SK-N-SH (cell line): ENCODE measurements around the gene YY1. TPM values are rescaled to one million over a fixed set of nuclear protein-coding genes. Genes with fewer than 3 reads are reported as not detected.

Source experiments
- CTCF ChIA-PET: fragments of 300-600, 350-600 bp; formaldehyde crosslinking; extraction: SDS; loops from one replicate; lab custom pipeline; 2021; lab: Yijun Ruan, JAX
- POLR2A ChIA-PET: fragments of 350-600 bp; sonication (Branson Sonifier 250); formaldehyde crosslinking; extraction: SDS; loops from one replicate; lab custom pipeline; 2020; ENCODE audit warnings: antibody characterized with exemption, inconsistent platforms; lab: Yijun Ruan, JAX
- DNase-seq: peaks from one replicate; pipeline ENCODE4 v3.0.0; 2012
- H2AFZ ChIP-seq: fragments of 200-600 bp; sonication (generic); 2 replicates; pipeline ENCODE4 v1.8.1; 2016; ENCODE audit warnings: antibody characterized with exemption, mild to moderate bottlenecking, low read depth
- H3F3A ChIP-seq: fragments of 200-600 bp; sonication (generic); replicated peaks from 2 replicates; pipeline ENCODE3; 2016; ENCODE audit warnings: antibody characterized with exemption, mild to moderate bottlenecking; ENCODE audit not compliant: insufficient read depth
- H3K27ac ChIP-seq, 2 experiments: fragments of 200-500 bp in 1 of 2; fragments of 200-600 bp in 1 of 2; sonication (Bioruptor generic) in 1 of 2; sonication (generic), shearing (Covaris generic) in 1 of 2; 2 replicates each; pipeline versions ENCODE4 v1.5.1 to v1.6.1; 2014 to 2016; ENCODE audit warnings: low read depth in 2 of 2, inconsistent platforms in 1 of 2, low read length in 1 of 2, mild to moderate bottlenecking in 1 of 2, mixed read lengths in 1 of 2
- H3K27me3 ChIP-seq: fragments of 200-600 bp; sonication (generic), shearing (Covaris generic); 2 replicates; pipeline ENCODE4 v1.6.1; 2016; ENCODE audit warnings: mixed run types; ENCODE audit not compliant: insufficient read depth
- H3K36me3 ChIP-seq, 2 experiments: fragments of 200-500 bp in 1 of 2; fragments of 200-600 bp in 1 of 2; sonication (Bioruptor generic) in 1 of 2; sonication (generic) in 1 of 2; replicated peaks in 1 of 2; 2 replicates each; pipeline versions ENCODE3 to v1.5.1; 2014 to 2016; ENCODE audit warnings: low read length in 1 of 2, mild to moderate bottlenecking in 1 of 2; ENCODE audit not compliant: insufficient read depth in 2 of 2, control insufficient read depth in 1 of 2
- H3K4me1 ChIP-seq, 2 experiments: fragments of 200-500 bp in 1 of 2; fragments of 200-600 bp in 1 of 2; sonication (Bioruptor generic) in 1 of 2; sonication (generic), shearing (Covaris generic) in 1 of 2; 2 replicates each; pipeline versions ENCODE4 v1.5.1 to v1.6.1; 2014 to 2016; ENCODE audit warnings: low read depth in 1 of 2, low read length in 1 of 2, mixed run types in 1 of 2; ENCODE audit not compliant: insufficient read depth in 2 of 2, control insufficient read depth in 1 of 2
- H3K4me2 ChIP-seq: fragments of 200-600 bp; sonication (generic), shearing (Covaris generic); 2 replicates; pipeline ENCODE4 v1.6.1; 2017; ENCODE audit warnings: mixed run types
- H3K4me3 ChIP-seq, 2 experiments: fragments of 200-500 bp in 1 of 2; fragments of 200-600 bp in 1 of 2; sonication (Bioruptor generic) in 1 of 2; sonication (generic), shearing (Covaris generic) in 1 of 2; 2 replicates each; pipeline versions ENCODE4 v1.5.1 to v1.8.1; 2014 to 2016; ENCODE audit warnings: low read depth in 2 of 2, inconsistent platforms in 1 of 2, low read length in 1 of 2, mild to moderate bottlenecking in 1 of 2, mixed read lengths in 1 of 2, moderate library complexity in 1 of 2
- H3K79me2 ChIP-seq: fragments of 200-600 bp; sonication (generic); 2 replicates; pipeline ENCODE4 v1.8.1; 2017; ENCODE audit warnings: mild to moderate bottlenecking; ENCODE audit not compliant: insufficient read depth
- H3K9ac ChIP-seq: fragments of 200-600 bp; sonication (generic); 2 replicates; pipeline ENCODE4 v1.6.1; 2017; ENCODE audit warnings: mixed run types
- H3K9me2 ChIP-seq: fragments of 200-600 bp; sonication (generic); 2 replicates; pipeline ENCODE4 v1.6.1; 2017; ENCODE audit warnings: mixed run types
- H3K9me3 ChIP-seq: fragments of 200-600 bp; sonication (generic); 2 replicates; pipeline ENCODE4 v1.6.1; 2017; ENCODE audit warnings: mixed run types, mild to moderate bottlenecking, moderate library complexity
- H4K20me1 ChIP-seq: fragments of 200-600 bp; sonication (generic); 2 replicates; pipeline ENCODE4 v1.6.1; 2017; ENCODE audit warnings: mild to moderate bottlenecking, mixed run types; ENCODE audit not compliant: insufficient read depth
- CHD2 ChIP-seq: fragments of 150-350 bp; IDR thresholded peaks from 2 replicates; pipeline ENCODE4 v1.6.1; 2018; ENCODE audit warnings: low read length; ENCODE audit not compliant: partially characterized antibody
- ELF1 ChIP-seq: IDR thresholded peaks from 2 replicates; pipeline ENCODE4 v1.4.0; 2012
- IRF3 ChIP-seq: fragments of 150-350 bp; IDR thresholded peaks from 2 replicates; pipeline ENCODE4 v1.6.1; 2016; ENCODE audit warnings: mild to moderate bottlenecking, low read depth, low read length
- MEF2A ChIP-seq: IDR thresholded peaks from 2 replicates; pipeline ENCODE4 v1.4.0; 2012; ENCODE audit warnings: low read depth, borderline replicate concordance
- NFIC ChIP-seq: IDR thresholded peaks from 2 replicates; pipeline ENCODE4 v1.4.0; 2012; ENCODE audit warnings: borderline replicate concordance
- POLR2AphosphoS5 ChIP-seq: IDR thresholded peaks from 2 replicates; pipeline ENCODE4 v1.6.1; 2012; ENCODE audit warnings: low read depth, low read length
- RCOR1 ChIP-seq: fragments of 150-350 bp; IDR thresholded peaks from 2 replicates; pipeline ENCODE4 v1.6.1; 2017; ENCODE audit warnings: antibody characterized with exemption, low read length
- TCF12 ChIP-seq: IDR thresholded peaks from 2 replicates; pipeline ENCODE4 v1.4.0; 2012
- TEAD4 ChIP-seq: IDR thresholded peaks from 2 replicates; pipeline ENCODE4 v1.4.0; 2012; ENCODE audit warnings: mild to moderate bottlenecking, borderline replicate concordance; ENCODE audit not compliant: insufficient read depth
- YY1 ChIP-seq: IDR thresholded peaks from 2 replicates; pipeline ENCODE4 v1.4.0; 2012; ENCODE audit warnings: low read depth, mild to moderate bottlenecking
- ZBTB33 ChIP-seq: IDR thresholded peaks from 2 replicates; pipeline ENCODE4 v1.4.0; 2012; ENCODE audit warnings: low read depth, borderline replicate concordance
- WGBS: methylation state at CpG from one replicate; pipeline ENCODE4 v1.1.6; 2017; ENCODE audit warnings: low lambda C conversion rate; 5-methylcytosine and 5-hydroxymethylcytosine counted together
- polyA plus RNA-seq, 3 experiments: library from polyadenylated mRNA; depleted of rRNA; stranded (reverse); fragments of >200 nt; gene quantifications; 2 replicates each; pipeline ENCODE4 v1.2.3, GENCODE V29; 2012
- TF ChIP-seq, protein P1 (sequence below): fragments of 200-600 bp; sonication (generic); IDR thresholded peaks from 2 replicates; pipeline ENCODE4 v1.6.1; 2017; ENCODE audit warnings: antibody characterized with exemption, mild to moderate bottlenecking, moderate library complexity
- TF ChIP-seq, protein P2 (sequence below): IDR thresholded peaks from 2 replicates; pipeline ENCODE4; 2012

Gene YY1
- polyA plus RNA-seq, 1 of the 3 experiments (the other 2 are of a cell fraction) = 18.1 TPM

- TF ChIP-seq, protein P1, sequence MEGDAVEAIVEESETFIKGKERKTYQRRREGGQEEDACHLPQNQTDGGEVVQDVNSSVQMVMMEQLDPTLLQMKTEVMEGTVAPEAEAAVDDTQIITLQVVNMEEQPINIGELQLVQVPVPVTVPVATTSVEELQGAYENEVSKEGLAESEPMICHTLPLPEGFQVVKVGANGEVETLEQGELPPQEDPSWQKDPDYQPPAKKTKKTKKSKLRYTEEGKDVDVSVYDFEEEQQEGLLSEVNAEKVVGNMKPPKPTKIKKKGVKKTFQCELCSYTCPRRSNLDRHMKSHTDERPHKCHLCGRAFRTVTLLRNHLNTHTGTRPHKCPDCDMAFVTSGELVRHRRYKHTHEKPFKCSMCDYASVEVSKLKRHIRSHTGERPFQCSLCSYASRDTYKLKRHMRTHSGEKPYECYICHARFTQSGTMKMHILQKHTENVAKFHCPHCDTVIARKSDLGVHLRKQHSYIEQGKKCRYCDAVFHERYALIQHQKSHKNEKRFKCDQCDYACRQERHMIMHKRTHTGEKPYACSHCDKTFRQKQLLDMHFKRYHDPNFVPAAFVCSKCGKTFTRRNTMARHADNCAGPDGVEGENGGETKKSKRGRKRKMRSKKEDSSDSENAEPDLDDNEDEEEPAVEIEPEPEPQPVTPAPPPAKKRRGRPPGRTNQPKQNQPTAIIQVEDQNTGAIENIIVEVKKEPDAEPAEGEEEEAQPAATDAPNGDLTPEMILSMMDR = no peak
- TF ChIP-seq YY1 (no peak), IRF3 (no peak)
- TF ChIP-seq, all 33 proteins: peak for 0
These were observed 47.0 kb downstream of the YY1 start (continued) for GRCh38 chr14:100285913-100286400.

DNA sequence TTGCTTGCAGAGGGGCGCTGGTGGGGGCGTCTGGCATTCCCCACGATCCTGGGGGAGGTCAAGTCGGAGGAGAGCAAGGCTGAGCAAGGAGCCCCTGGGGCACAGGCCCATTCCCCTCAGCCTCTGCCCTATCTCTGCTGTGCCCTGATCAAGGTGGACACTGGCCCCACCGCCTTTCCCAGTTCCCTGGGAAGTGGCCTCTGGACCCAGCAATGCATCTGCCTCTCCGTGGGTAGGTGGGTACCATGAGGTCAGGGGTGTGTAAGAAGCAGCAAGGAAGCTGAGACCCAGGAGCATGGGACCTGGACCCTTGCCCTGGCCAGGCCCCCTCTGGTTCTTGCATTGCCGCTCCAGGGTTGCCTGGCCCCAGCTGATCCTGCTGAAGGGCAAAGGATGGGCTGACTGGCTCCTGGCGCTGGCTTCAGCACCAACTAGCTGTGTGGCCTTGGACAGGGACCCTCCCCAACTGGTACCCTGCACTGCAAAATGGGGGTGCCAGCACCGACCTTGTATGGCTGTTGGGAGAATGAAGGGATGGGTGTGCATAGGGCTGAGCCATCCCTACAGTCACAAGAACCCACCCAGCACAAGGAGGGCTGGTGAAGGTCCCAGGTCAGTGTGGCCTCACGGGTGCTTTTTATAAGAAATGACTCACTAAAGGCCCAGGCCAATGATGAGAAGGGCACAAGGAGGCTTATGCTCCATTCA, 47.7 kb downstream of the YY1 start:
- Histone ChIP-seq H3K9ac (no peak overlapping the region), H3K9me3 (no peaks in the 10 kb centered on the region), H4K20me1 (0 out of 2 replicates have a peak, but pooled peaks cover 2% of the 10 kb centered on the region), H3K27ac (no peak overlapping the region)
- DNase-seq = no peak
- CTCF ChIA-PET = interaction anchor here (0.6 to 5.6 kb wide), 19 partner anchors 9 to 459 kb away, joined by 3 to 58 read pairs (median 5); no protein-coding TSS in a partner anchor
- TF ChIP-seq NFIC (no peak), TEAD4 (no peak), RCOR1 (no peak), TCF12 (no peak), ZBTB33 (no peak), CHD2 (no peak), YY1 (no peak), POLR2AphosphoS5 (no peak), ELF1 (no peak), MEF2A (no peak)
- TF ChIP-seq, protein P2, sequence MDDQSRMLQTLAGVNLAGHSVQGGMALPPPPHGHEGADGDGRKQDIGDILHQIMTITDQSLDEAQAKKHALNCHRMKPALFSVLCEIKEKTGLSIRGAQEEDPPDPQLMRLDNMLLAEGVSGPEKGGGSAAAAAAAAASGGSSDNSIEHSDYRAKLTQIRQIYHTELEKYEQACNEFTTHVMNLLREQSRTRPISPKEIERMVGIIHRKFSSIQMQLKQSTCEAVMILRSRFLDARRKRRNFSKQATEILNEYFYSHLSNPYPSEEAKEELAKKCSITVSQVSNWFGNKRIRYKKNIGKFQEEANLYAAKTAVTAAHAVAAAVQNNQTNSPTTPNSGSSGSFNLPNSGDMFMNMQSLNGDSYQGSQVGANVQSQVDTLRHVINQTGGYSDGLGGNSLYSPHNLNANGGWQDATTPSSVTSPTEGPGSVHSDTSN = no peak
- TF ChIP-seq, protein P1 = no peak
- TF ChIP-seq, all 33 proteins: peak for 0
- Histone ChIP-seq H3K4me1 (peaks cover 0 to 33% of the 10 kb centered on the region in 2 experiments; a peak in 1 of 4 replicates), H2AFZ (no peak overlapping the region), H3K27me3 (no peaks in the 10 kb centered on the region), H3F3A (no peaks in the 10 kb centered on the region), H3K36me3 (peaks cover 0 to 11% of the 10 kb centered on the region in 2 experiments), H3K79me2 (peaks cover 3% of the 10 kb centered on the region; the same call in 1 of the 2 replicates), H3K9me2 (no peaks in the 10 kb centered on the region), H3K4me3 (no peak overlapping the region), H3K4me2 (no peak overlapping the region)
- POLR2A ChIA-PET = no interaction called here
- WGBS = 93% methylated on average over 7 of the region's 10 CpGs
